ENCODE data around the gene PARD3. TPM values are rescaled to one million over a fixed set of nuclear protein-coding genes. Genes with fewer than 3 reads are reported as not detected.
A peak's percentile ranks its signal among the peaks of the same experiment; 100 is the strongest.

PARD3 gene
- total and polyA plus RNA-seq, 10 of the 15 experiments (the other 5 are each of a cell fraction or from before 2014, with no cell fraction given) = 2.6 to 43.1 (median 13.9) TPM

GRCh38 chr10:34372509-34372908 lies 442.6 kb downstream of the PARD3 start:
- Histone ChIP-seq H4K20me1 (ENCODE audit: control insufficient read depth, insufficient read depth) (no peaks in the 10 kb centered on the region), H3K9me3 (replicated peaks; ENCODE audit: control insufficient read depth, insufficient read depth, low read length) (no peaks in the 10 kb centered on the region), H3K27me3 (replicated peaks in 1 of 2; ENCODE audit: control insufficient read depth in 2 of 2, insufficient read depth in 2 of 2, low read length in 1 of 2) (no peaks in the 10 kb centered on the region), H3K4me2 (ENCODE audit: control insufficient read depth, insufficient read depth) (no peak overlapping the region), H3K79me2 (ENCODE audit: control insufficient read depth, insufficient read depth, low read length) (no peaks in the 10 kb centered on the region), H2AFZ (ENCODE audit: control insufficient read depth, low read depth, low read length) (no peak overlapping the region), H3K27ac (ENCODE audit: control insufficient read depth, insufficient read depth) (no peak overlapping the region), H3K9ac (ENCODE audit: control insufficient read depth, insufficient read depth, low read length) (no peak overlapping the region), H3K36me3 (ENCODE audit: control insufficient read depth in 2 of 2, insufficient read depth in 2 of 2, low read length in 1 of 2) (no peaks in the 10 kb centered on the region), H3K4me1 (ENCODE audit: control insufficient read depth, insufficient read depth, low read length) (0 out of 2 replicates have a peak, but pooled peaks cover 2% of the 10 kb centered on the region), H3K4me3 (no peak overlapping the region)
- TF ChIP-seq PAX5 (IDR thresholded peaks at IDR 0.05; ENCODE audit: borderline replicate concordance, low read depth, low read length) = no peak
- intact Hi-C loops (cut with micrococcal nuclease; ENCODE audit: unreplicated experiment) (no loop called here), in situ Hi-C loops (cut with MboI) (no loop called here)
- ATAC-seq (no peak), DNase-seq (ENCODE audit: low read depth, low spot score) (no peak), FAIRE-seq (no peak)
- ChIA-PET POLR2A (interaction anchor here (0.7 kb wide), 1 partner anchor 239 kb away, joined by 3 read pairs; no protein-coding TSS in a partner anchor), RAD21 (ENCODE audit: unreplicated experiment) (interaction anchor here (0.5 to 1.1 kb wide), 4 partner anchors 38 to 75 kb away, joined by 3 to 5 read pairs (median 3); no protein-coding TSS in a partner anchor), CTCF (interaction anchor here (0.7 to 0.8 kb wide), 4 partner anchors 72 to 1056 kb away, joined by 3 to 4 read pairs (median 3); no protein-coding TSS in a partner anchor), SMC1A (ENCODE audit: uncharacterized antibody, unreplicated experiment) (interaction anchor here (0.8 to 2.0 kb wide), 11 partner anchors 9 to 301 kb away, joined by 3 to 5 read pairs (median 4); no protein-coding TSS in a partner anchor)
- no TSS peak for BruUV-seq (replicated peaks)

GRCh38 chr10:34370126-34370525 lies 445.0 kb downstream of the PARD3 start:
- H4K20me1 ChIP-seq (ENCODE audit: control insufficient read depth, insufficient read depth) = no peaks in the 10 kb centered on the region
- no peaks in the 10 kb centered on the region for H3K9me3 ChIP-seq (replicated peaks; ENCODE audit: control insufficient read depth, insufficient read depth, low read length)
- 40% methylated on average over 5 of the region's 5 CpGs for WGBS (ENCODE audit: insufficient coverage, insufficient replicate concordance, low lambda C conversion rate, missing lambda C conversion rate)
- DNase-seq (ENCODE audit: low read depth, low spot score) = no peak
- ChIA-PET CTCF (interaction anchor here (0.6 to 1.4 kb wide), 4 partner anchors 8 to 1177 kb away, joined by 3 to 7 read pairs (median 3); no protein-coding TSS in a partner anchor), SMC1A (ENCODE audit: uncharacterized antibody, unreplicated experiment) (interaction anchor here (0.7 to 2.1 kb wide), 9 partner anchors 9 to 77 kb away, joined by 3 to 8 read pairs (median 4); no protein-coding TSS in a partner anchor), RAD21 (ENCODE audit: unreplicated experiment) (interaction anchor here (1.2 kb wide), 1 partner anchor 16 kb away, joined by 10 read pairs; no protein-coding TSS in a partner anchor), POLR2A (interaction anchor here (0.6 kb wide), 1 partner anchor 44 kb away, joined by 7 read pairs; no protein-coding TSS in a partner anchor)
- peak; percentile 31 for ATAC-seq
- no peaks in the 10 kb centered on the region for H3K36me3 ChIP-seq (ENCODE audit: control insufficient read depth in 2 of 2, insufficient read depth in 2 of 2, low read length in 1 of 2)
- in situ Hi-C loops (cut with MboI) (no loop called here), intact Hi-C loops (cut with micrococcal nuclease; ENCODE audit: unreplicated experiment) (no loop called here)
- no TSS peak for BruUV-seq (replicated peaks)
- H3K4me2 ChIP-seq (ENCODE audit: control insufficient read depth, insufficient read depth) = no peak overlapping the region
- H3K27me3 ChIP-seq (replicated peaks in 1 of 2; ENCODE audit: control insufficient read depth in 2 of 2, insufficient read depth in 2 of 2, low read length in 1 of 2) = no peaks in the 10 kb centered on the region
- 0 out of 2 replicates have a peak, but pooled peaks cover 2% of the 10 kb centered on the region for H3K4me1 ChIP-seq (ENCODE audit: control insufficient read depth, insufficient read depth, low read length)
- TF ChIP-seq RUNX3 (IDR thresholded peaks at IDR 0.05; ENCODE audit: low read length) (peak; percentile 47), HSF1 (IDR thresholded peaks at IDR 0.05; ENCODE audit: low read depth, low read length) (no peak)
- no peak for FAIRE-seq
- H2AFZ ChIP-seq (ENCODE audit: control insufficient read depth, low read depth, low read length) = no peak overlapping the region
- no peaks in the 10 kb centered on the region for H3K79me2 ChIP-seq (ENCODE audit: control insufficient read depth, insufficient read depth, low read length)
- H3K9ac ChIP-seq (ENCODE audit: control insufficient read depth, insufficient read depth, low read length) = no peak overlapping the region
- H3K27ac ChIP-seq (ENCODE audit: control insufficient read depth, insufficient read depth) = no peak overlapping the region
- no peak overlapping the region for H3K4me3 ChIP-seq

Measured in GM12878 (cell line).